Naive thymus-derived CD4-positive, alpha-beta T cell (primary cell): ENCODE results near the gene ENOX1. TPM values are rescaled to one million over a fixed set of nuclear protein-coding genes. Genes with fewer than 3 reads are reported as not detected.

Source experiments
- ATAC-seq: fragments of 150-1000 bp; cut with Tn5 transposase; 2 replicates; pipeline ENCODE4 v1.10.0; 2021; ENCODE audit warnings: mild to moderate bottlenecking, moderate library complexity
- CTCF ChIA-PET: fragments of 350-600 bp; sonication (Branson Sonifier 250); formaldehyde crosslinking; loops from one replicate; lab custom pipeline; 2021; ENCODE audit warnings: antibody characterized with exemption; lab: Charles Lee
- POLR2A ChIA-PET: fragments of 350-600 bp; sonication (Branson Sonifier 250); formaldehyde crosslinking; loops from one replicate; lab custom pipeline; 2021; ENCODE audit warnings: antibody characterized with exemption, inconsistent platforms; lab: Charles Lee
- DNase-seq, 9 donors: peaks; one replicate each; pipeline versions ENCODE4 v3.0.0 to v3.0.0-alpha.2; 2020 to 2022; ENCODE audit warnings: mixed read lengths in 1 of 9
- H3K27ac ChIP-seq: one replicate; pipeline ENCODE4 v1.7.0; 2013; ENCODE audit warnings: mild to moderate bottlenecking, low read depth, low read length, moderate library complexity
- H3K27me3 ChIP-seq, 2 donors: one replicate each; pipeline ENCODE4 v1.7.0; 2013; ENCODE audit warnings: low read length in 2 of 2, mild to moderate bottlenecking in 2 of 2, moderate library complexity in 2 of 2; ENCODE audit not compliant: control insufficient read depth in 2 of 2, insufficient read depth in 2 of 2
- H3K36me3 ChIP-seq, 3 experiments: 1 replicate in 2 of 3; 2 replicates in 1 of 3; pipeline ENCODE4 v1.7.0; 2013; ENCODE audit warnings: low read length in 3 of 3, mild to moderate bottlenecking in 3 of 3, moderate library complexity in 1 of 3; ENCODE audit not compliant: insufficient read depth in 3 of 3, control insufficient read depth in 2 of 3
- H3K4me1 ChIP-seq, 2 donors: one replicate each; pipeline ENCODE4 v1.7.0; 2013; ENCODE audit warnings: low read length in 2 of 2, mild to moderate bottlenecking in 2 of 2, moderate library complexity in 1 of 2; ENCODE audit not compliant: control insufficient read depth in 2 of 2, insufficient read depth in 2 of 2
- H3K4me3 ChIP-seq: 2 replicates; pipeline ENCODE4 v1.7.0; 2013; ENCODE audit warnings: mild to moderate bottlenecking, low read length
- H3K9me3 ChIP-seq, 3 experiments: 1 replicate in 2 of 3; 2 replicates in 1 of 3; pipeline ENCODE4 v1.7.0; 2013; ENCODE audit warnings: low read length in 3 of 3; ENCODE audit not compliant: control insufficient read depth in 2 of 3
- H3K27ac Mint-ChIP-seq, 9 donors: one replicate each; pipeline ENCODE4 v1.8.0; 2020 to 2022; ENCODE audit warnings: mixed read lengths in 9 of 9, mild to moderate bottlenecking in 8 of 9, moderate library complexity in 5 of 9, inconsistent platforms in 2 of 9
- H3K27me3 Mint-ChIP-seq, 5 donors: one replicate each; pipeline ENCODE4 v1.8.0; 2021 to 2022; ENCODE audit warnings: mixed read lengths in 5 of 5, mild to moderate bottlenecking in 1 of 5
- H3K36me3 Mint-ChIP-seq, 5 donors: one replicate each; pipeline ENCODE4 v1.8.0; 2020 to 2022; ENCODE audit warnings: mixed read lengths in 5 of 5, mild to moderate bottlenecking in 3 of 5, inconsistent platforms in 1 of 5
- H3K4me1 Mint-ChIP-seq, 7 donors: one replicate each; pipeline ENCODE4 v1.8.0; 2020 to 2022; ENCODE audit warnings: mixed read lengths in 7 of 7, mild to moderate bottlenecking in 3 of 7, inconsistent platforms in 1 of 7
- H3K4me3 Mint-ChIP-seq, 10 donors: one replicate each; pipeline ENCODE4 v1.8.0; 2020 to 2022; ENCODE audit warnings: mild to moderate bottlenecking in 10 of 10, mixed read lengths in 10 of 10, moderate library complexity in 6 of 10, inconsistent platforms in 2 of 10
- H3K9me3 Mint-ChIP-seq, 11 donors: one replicate each; pipeline ENCODE4 v1.8.0; 2020 to 2022; ENCODE audit warnings: mixed read lengths in 11 of 11, mild to moderate bottlenecking in 4 of 11, inconsistent platforms in 1 of 11, moderate library complexity in 1 of 11
- intact Hi-C, 2 donors: fragments of 100-400 bp; cut with micrococcal nuclease; formaldehyde crosslinking; loops; one replicate each; pipeline ENCODE4 v1.15.1; 2023
- polyA plus RNA-seq, 2 donors: library from polyadenylated mRNA; unstranded; fragments of 300-500 nt; fragmentation: Illumina TruSeq; gene quantifications; one replicate each; pipeline ENCODE4 v1.2.3, GENCODE V29; 2021
- total RNA-seq, 6 experiments: library from RNA in 5 of 6; stranded (reverse) in 5 of 6; gene quantifications; 1 replicate in 5 of 6; 2 replicates in 1 of 6; pipeline ENCODE4 v1.2.3 and lab custom pipeline; 2021 to 2026

ENOX1 gene
- total and polyA plus RNA-seq, 7 experiments from 2014 or later = 0.17 TPM; not detected in 6

- DNase-seq (no peak), ATAC-seq (peak; percentile 56)
- Mint-ChIP-seq H3K9me3 (peaks cover 0 to 16% (median 5%) of the 10 kb centered on the region in 11 donors), H3K27ac (no peak overlapping the region), H3K4me3 (no peak overlapping the region), H3K27me3 (peaks cover 6 to 54% (median 23%) of the 10 kb centered on the region in 5 donors), H3K36me3 (peaks cover 0 to 11% (median 3%) of the 10 kb centered on the region in 5 donors), H3K4me1 (peaks cover 4 to 21% (median 13%) of the 10 kb centered on the region in 7 donors)
- no peak overlapping the region for H3K4me3 ChIP-seq
- no peaks in the 10 kb centered on the region for H3K4me1 ChIP-seq
- intact Hi-C loops = no loop called here
- H3K36me3 ChIP-seq = no peaks in the 10 kb centered on the region
- POLR2A ChIA-PET = no interaction called here
- no peaks in the 10 kb centered on the region for H3K27me3 ChIP-seq
- H3K9me3 ChIP-seq = no peaks in the 10 kb centered on the region
- H3K27ac ChIP-seq = no peak overlapping the region
- CTCF ChIA-PET = no interaction called here
Observed at GRCh38 chr13:43374621-43375020, 412.2 kb downstream of the ENOX1 start.

- H3K27ac Mint-ChIP-seq = no peak overlapping the region
- Histone ChIP-seq H3K4me3 (no peak overlapping the region), H3K4me1 (peaks cover 2 to 4% of the 10 kb centered on the region in 2 donors), H3K27ac (no peak overlapping the region), H3K9me3 (no peaks in the 10 kb centered on the region), H3K36me3 (no peaks in the 10 kb centered on the region), H3K27me3 (no peaks in the 10 kb centered on the region)
- peaks cover 4 to 33% (median 25%) of the 10 kb centered on the region in 7 donors for H3K4me1 Mint-ChIP-seq
- no peak for DNase-seq
- ChIA-PET POLR2A (no interaction called here), CTCF (no interaction called here)
- no peak overlapping the region for H3K4me3 Mint-ChIP-seq
- H3K36me3 Mint-ChIP-seq = peaks cover 0 to 3% (median 0%) of the 10 kb centered on the region in 5 donors
- intact Hi-C loops = no loop called here
- no peak for ATAC-seq
- H3K9me3 Mint-ChIP-seq = peaks cover 0 to 5% (median 0%) of the 10 kb centered on the region in 11 donors
- H3K27me3 Mint-ChIP-seq = peaks cover 6 to 45% (median 18%) of the 10 kb centered on the region in 5 donors
Observed at GRCh38 chr13:43373400-43373799, 413.4 kb downstream of the ENOX1 start.

DNA sequence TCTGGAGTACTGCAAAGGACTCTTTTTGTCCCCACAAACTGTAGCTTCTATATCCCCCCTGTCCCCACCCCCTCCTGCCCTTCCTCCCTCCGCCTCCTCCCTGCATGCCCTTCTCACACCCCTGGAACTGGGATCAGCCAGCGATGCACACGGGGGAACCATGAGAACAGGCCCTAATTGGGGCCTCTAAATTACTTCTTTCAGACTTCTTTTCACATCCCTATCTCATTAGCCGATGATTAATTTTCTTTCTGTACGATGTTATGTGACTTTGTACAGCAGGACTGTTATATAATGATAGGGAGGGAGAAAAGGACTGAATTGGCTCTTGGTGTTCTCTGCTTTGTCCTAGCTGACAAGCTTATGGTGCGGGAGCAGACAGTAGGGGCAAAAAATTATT lies 415.9 kb downstream of the ENOX1 start:
- ATAC-seq (no peak), DNase-seq (no peak)
- Histone ChIP-seq H3K9me3 (no peaks in the 10 kb centered on the region), H3K36me3 (no peaks in the 10 kb centered on the region), H3K4me3 (no peak overlapping the region), H3K27ac (no peak overlapping the region), H3K4me1 (peaks cover 12 to 14% of the 10 kb centered on the region in 2 donors), H3K27me3 (no peaks in the 10 kb centered on the region)
- intact Hi-C loops = no loop called here
- Mint-ChIP-seq H3K36me3 (peaks cover 0 to 8% (median 0%) of the 10 kb centered on the region in 5 donors), H3K4me3 (no peak overlapping the region), H3K4me1 (peaks cover 4 to 48% (median 39%) of the 10 kb centered on the region in 7 donors), H3K27ac (no peak overlapping the region), H3K27me3 (peaks cover under 1 to 24% (median 6%) of the 10 kb centered on the region in 5 donors), H3K9me3 (no peaks in the 10 kb centered on the region)
- CTCF ChIA-PET = no interaction called here
- POLR2A ChIA-PET = no interaction called here

DNA sequence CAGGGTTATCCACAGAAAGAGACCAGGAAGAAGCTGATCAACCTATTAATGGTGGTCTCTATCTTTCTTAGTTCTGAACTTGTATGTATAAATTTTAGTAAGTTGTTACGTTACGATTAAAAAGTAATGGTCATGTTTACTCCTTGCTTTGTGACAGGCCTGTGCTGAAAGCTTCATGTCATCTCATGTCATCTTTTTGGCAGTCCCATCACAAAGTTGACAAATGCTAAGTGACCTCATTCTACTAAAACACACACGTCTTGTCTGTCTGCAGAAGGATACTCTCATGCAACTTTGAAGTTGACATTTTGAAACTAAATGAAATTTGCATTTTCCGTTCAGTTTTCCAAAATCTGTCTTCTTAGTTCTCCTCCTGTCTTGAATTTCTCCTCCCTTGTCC lies 417.5 kb downstream of the ENOX1 start:
- Mint-ChIP-seq H3K27ac (peak overlapping the region in 7 of 9 donors; percentile 2 to 93 (median 77)), H3K27me3 (peaks cover 0 to 16% (median 6%) of the 10 kb centered on the region in 5 donors), H3K9me3 (no peaks in the 10 kb centered on the region), H3K36me3 (peaks cover 0 to 8% (median 0%) of the 10 kb centered on the region in 5 donors), H3K4me3 (peak overlapping the region in 8 of 10 donors; percentile 25 to 86 (median 74)), H3K4me1 (peaks cover 4 to 48% (median 39%) of the 10 kb centered on the region in 7 donors)
- ChIA-PET CTCF (interaction anchor here (0.7 kb wide), 1 partner anchor 14 kb away, joined by 3 read pairs; no protein-coding TSS in a partner anchor), POLR2A (no interaction called here)
- no peak for ATAC-seq
- H3K4me1 ChIP-seq = peaks cover 12 to 14% of the 10 kb centered on the region in 2 donors
- H3K27ac ChIP-seq = no peak overlapping the region
- intact Hi-C loops = loop anchor here in 1 of 2 donors (10.0 kb wide), 1 partner anchor 505 kb away; the partner anchor contains the start of genes CCDC122 and LACC1
- H3K27me3 ChIP-seq = no peaks in the 10 kb centered on the region
- no peak for DNase-seq
- H3K9me3 ChIP-seq = no peaks in the 10 kb centered on the region
- no peak overlapping the region for H3K4me3 ChIP-seq
- no peaks in the 10 kb centered on the region for H3K36me3 ChIP-seq

DNA sequence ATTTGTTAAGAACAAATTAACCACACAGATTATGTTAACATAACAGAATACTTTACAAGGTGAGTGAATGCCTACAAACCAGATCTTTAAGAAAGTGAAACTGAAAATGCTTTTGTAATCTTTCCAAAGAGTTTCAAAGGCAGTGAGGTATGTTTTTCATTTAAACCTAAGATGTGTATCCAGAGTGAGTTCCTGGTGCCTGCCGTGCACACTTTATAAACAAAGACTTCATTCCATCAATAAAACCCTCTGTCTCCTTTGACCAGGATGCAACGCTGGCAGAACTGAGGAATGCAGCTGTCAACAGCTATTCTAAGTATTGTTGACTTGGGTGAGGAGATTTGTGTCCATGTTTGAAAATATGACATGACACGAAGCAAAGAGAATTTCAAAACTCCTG lies 418.8 kb downstream of the ENOX1 start:
- Histone ChIP-seq H3K27me3 (no peaks in the 10 kb centered on the region), H3K4me3 (peak overlapping the region; percentile 58), H3K9me3 (no peaks in the 10 kb centered on the region), H3K27ac (peak overlapping the region; percentile 34), H3K36me3 (no peaks in the 10 kb centered on the region), H3K4me1 (peaks cover 12 to 14% of the 10 kb centered on the region in 2 donors)
- Mint-ChIP-seq H3K4me1 (peaks cover 0 to 42% (median 37%) of the 10 kb centered on the region in 7 donors), H3K4me3 (peak overlapping the region; percentile 25 to 87 (median 82)), H3K9me3 (no peaks in the 10 kb centered on the region), H3K27ac (peak overlapping the region; percentile 67 to 93 (median 78)), H3K27me3 (peaks cover 0 to 4% (median 0%) of the 10 kb centered on the region in 5 donors), H3K36me3 (peaks cover 0 to 8% (median 0%) of the 10 kb centered on the region in 5 donors)
- ChIA-PET CTCF (no interaction called here), POLR2A (interaction anchor here (0.6 kb wide), 1 partner anchor 1555 kb away, joined by 3 read pairs; no protein-coding TSS in a partner anchor)
- no peak for ATAC-seq
- DNase-seq = peak in 3 of 9 donors; percentile 5 to 19 (median 11)
- intact Hi-C loops = loop anchor here in 1 of 2 donors (10.0 kb wide), 1 partner anchor 507 kb away; the partner anchor contains the start of genes CCDC122 and LACC1

DNA sequence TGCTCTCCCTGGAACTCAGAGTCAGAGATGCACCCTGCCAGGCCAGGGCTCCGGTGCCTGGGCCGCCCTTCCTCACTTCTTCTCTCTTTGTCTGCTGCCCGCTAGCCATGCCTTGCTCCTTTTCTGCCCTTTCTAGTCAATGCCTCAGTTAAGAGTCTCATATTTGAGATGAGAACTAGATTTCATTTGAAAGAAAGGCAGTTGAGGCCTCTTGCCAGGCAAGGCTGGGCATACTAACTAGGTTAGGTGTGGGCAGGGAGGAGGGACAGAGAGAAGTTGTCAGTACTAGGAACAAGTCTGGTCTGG lies 421.8 kb downstream of the ENOX1 start:
- POLR2A ChIA-PET = no interaction called here
- Histone ChIP-seq H3K27me3 (no peaks in the 10 kb centered on the region), H3K27ac (no peak overlapping the region), H3K4me3 (no peak overlapping the region), H3K4me1 (peaks cover 12 to 14% of the 10 kb centered on the region in 2 donors), H3K36me3 (no peaks in the 10 kb centered on the region), H3K9me3 (no peaks in the 10 kb centered on the region)
- intact Hi-C loops = loop anchor here in 1 of 2 donors (10.0 kb wide), 1 partner anchor 510 kb away; the partner anchor contains the start of genes CCDC122 and LACC1
- Mint-ChIP-seq H3K27ac (no peak overlapping the region), H3K36me3 (peaks cover 0 to 5% (median 0%) of the 10 kb centered on the region in 5 donors), H3K27me3 (no peaks in the 10 kb centered on the region), H3K9me3 (no peaks in the 10 kb centered on the region), H3K4me3 (no peak overlapping the region), H3K4me1 (peaks cover 0 to 28% (median 27%) of the 10 kb centered on the region in 7 donors)
- ATAC-seq (no peak), DNase-seq (no peak)
- CTCF ChIA-PET = no interaction called here
